ENCODE results near the gene AMBP.
A peak's percentile ranks its signal among the peaks of the same experiment; 100 is the strongest.

AMBP gene

DNA sequence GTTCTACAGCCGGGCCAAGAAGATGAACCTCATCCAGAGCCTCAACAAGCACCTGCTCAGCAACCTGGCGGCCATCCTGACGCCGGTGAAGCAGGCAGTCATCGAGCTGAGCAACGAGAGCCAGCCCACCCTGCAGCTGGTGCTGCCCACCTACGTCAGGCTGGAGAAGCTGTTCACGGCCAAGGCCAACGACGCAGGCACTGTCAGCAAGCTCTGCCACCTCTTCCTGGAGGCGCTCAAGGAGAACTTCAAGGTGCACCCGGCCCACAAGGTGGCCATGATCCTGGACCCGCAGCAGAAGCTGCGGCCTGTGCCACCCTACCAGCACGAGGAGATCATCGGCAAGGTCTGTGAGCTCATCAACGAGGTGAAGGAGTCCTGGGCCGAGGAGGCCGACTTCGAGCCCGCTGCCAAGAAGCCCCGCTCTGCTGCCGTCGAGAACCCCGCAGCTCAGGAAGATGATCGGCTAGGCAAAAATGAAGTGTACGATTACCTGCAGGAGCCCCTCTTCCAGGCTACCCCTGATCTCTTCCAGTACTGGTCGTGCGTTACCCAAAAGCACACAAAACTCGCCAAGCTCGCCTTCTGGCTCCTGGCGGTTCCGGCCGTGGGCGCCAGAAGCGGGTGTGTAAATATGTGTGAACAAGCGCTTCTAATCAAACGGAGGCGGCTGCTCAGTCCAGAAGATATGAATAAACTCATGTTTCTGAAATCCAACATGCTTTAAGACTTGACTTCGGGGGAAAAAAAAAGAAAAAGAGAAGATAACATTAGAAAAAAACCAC lies 28.5 kb downstream of the AMBP start:
- H3K4me2 ChIP-seq (ENCODE audit: low read length): no peak overlapping the region

DNA sequence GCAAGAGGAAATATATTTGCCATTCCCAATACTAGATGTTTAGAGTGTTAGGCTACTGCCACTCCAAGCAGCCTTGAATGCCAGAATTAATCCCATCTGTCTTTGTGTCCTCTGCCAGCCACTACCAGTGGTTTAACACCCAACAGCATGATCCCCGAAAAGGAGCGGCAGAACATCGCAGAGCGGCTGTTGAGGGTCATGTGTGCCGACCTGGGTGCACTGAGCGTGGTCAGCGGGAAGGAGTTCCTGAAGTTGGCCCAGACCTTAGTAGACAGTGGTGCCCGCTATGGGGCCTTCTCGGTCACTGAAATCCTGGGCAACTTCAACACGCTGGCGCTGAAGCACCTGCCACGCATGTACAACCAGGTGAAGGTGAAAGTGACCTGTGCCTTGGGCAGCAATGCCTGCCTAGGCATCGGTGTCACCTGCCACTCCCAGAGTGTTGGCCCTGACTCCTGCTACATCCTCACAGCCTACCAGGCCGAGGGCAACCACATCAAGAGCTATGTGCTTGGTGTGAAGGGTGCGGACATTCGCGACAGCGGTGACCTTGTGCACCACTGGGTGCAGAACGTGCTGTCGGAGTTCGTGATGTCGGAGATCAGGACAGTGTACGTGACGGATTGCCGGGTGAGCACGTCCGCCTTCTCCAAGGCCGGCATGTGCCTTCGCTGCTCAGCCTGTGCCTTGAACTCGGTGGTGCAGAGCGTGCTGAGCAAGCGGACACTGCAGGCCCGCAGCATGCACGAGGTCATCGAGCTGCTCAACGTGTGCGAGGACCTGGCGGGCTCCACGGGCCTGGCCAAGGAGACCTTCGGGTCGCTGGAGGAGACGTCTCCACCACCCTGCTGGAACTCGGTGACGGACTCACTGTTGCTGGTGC lies 29.3 kb downstream of the AMBP start:
- no peaks in the 10 kb centered on the region for H3K9me3 ChIP-seq (ENCODE audit: low read length)
- no peaks in the 10 kb centered on the region for H3K9me2 ChIP-seq (ENCODE audit: low read depth, low read length)
- H3K4me2 ChIP-seq (ENCODE audit: low read length): no peak overlapping the region
- H3K36me3 ChIP-seq (ENCODE audit: insufficient read depth, low read length): no peaks in the 10 kb centered on the region
- H3K4me3 ChIP-seq (ENCODE audit: low read depth, low read length, poor library complexity, severe bottlenecking): no peak overlapping the region
- no peak overlapping the region for H3K9ac ChIP-seq (ENCODE audit: low read length)
- no peak overlapping the region for H3K27ac ChIP-seq (ENCODE audit: low read depth, low read length, poor library complexity, severe bottlenecking)
- no peaks in the 10 kb centered on the region for H3K27me3 ChIP-seq (ENCODE audit: insufficient read depth, low read length)
- no peaks in the 10 kb centered on the region for H3F3A ChIP-seq (ENCODE audit: insufficient read depth, low read length)
- H4K20me1 ChIP-seq (ENCODE audit: insufficient read depth, low read length): no peaks in the 10 kb centered on the region
- H3K79me2 ChIP-seq (ENCODE audit: insufficient read depth, low read length): no peaks in the 10 kb centered on the region
- H3K4me1 ChIP-seq (ENCODE audit: insufficient read depth, low read length, severe bottlenecking): no peaks in the 10 kb centered on the region
- no peak overlapping the region for H2AFZ ChIP-seq (ENCODE audit: low read length)
- no peak for TF ChIP-seq EZH2 (IDR thresholded peaks at IDR 0.05; ENCODE audit: borderline replicate concordance, low read length)
- TF ChIP-seq, protein P1, sequence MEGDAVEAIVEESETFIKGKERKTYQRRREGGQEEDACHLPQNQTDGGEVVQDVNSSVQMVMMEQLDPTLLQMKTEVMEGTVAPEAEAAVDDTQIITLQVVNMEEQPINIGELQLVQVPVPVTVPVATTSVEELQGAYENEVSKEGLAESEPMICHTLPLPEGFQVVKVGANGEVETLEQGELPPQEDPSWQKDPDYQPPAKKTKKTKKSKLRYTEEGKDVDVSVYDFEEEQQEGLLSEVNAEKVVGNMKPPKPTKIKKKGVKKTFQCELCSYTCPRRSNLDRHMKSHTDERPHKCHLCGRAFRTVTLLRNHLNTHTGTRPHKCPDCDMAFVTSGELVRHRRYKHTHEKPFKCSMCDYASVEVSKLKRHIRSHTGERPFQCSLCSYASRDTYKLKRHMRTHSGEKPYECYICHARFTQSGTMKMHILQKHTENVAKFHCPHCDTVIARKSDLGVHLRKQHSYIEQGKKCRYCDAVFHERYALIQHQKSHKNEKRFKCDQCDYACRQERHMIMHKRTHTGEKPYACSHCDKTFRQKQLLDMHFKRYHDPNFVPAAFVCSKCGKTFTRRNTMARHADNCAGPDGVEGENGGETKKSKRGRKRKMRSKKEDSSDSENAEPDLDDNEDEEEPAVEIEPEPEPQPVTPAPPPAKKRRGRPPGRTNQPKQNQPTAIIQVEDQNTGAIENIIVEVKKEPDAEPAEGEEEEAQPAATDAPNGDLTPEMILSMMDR (IDR thresholded peaks at IDR 0.05; ENCODE audit: low read length): no peak

More for the DNA sequence above, 28.5 kb downstream of the AMBP start:
- H3K9me2 ChIP-seq (ENCODE audit: low read depth, low read length): no peaks in the 10 kb centered on the region
- H3K9me3 ChIP-seq (ENCODE audit: low read length): no peaks in the 10 kb centered on the region
- H3K4me3 ChIP-seq (ENCODE audit: low read depth, low read length, poor library complexity, severe bottlenecking): no peak overlapping the region
- H3K4me1 ChIP-seq (ENCODE audit: insufficient read depth, low read length, severe bottlenecking): no peaks in the 10 kb centered on the region
- H4K20me1 ChIP-seq (ENCODE audit: insufficient read depth, low read length): no peaks in the 10 kb centered on the region
- no peaks in the 10 kb centered on the region for H3K79me2 ChIP-seq (ENCODE audit: insufficient read depth, low read length)
- no peak for TF ChIP-seq EZH2 (IDR thresholded peaks at IDR 0.05; ENCODE audit: borderline replicate concordance, low read length)
- TF ChIP-seq, protein P1 (IDR thresholded peaks at IDR 0.05; ENCODE audit: low read length): no peak
- no peak overlapping the region for H2AFZ ChIP-seq (ENCODE audit: low read length)
- H3K36me3 ChIP-seq (ENCODE audit: insufficient read depth, low read length): no peaks in the 10 kb centered on the region
- H3K27ac ChIP-seq (ENCODE audit: low read depth, low read length, poor library complexity, severe bottlenecking): no peak overlapping the region
- H3K9ac ChIP-seq (ENCODE audit: low read length): no peak overlapping the region
- no peaks in the 10 kb centered on the region for H3K27me3 ChIP-seq (ENCODE audit: insufficient read depth, low read length)
- H3F3A ChIP-seq (ENCODE audit: insufficient read depth, low read length): no peaks in the 10 kb centered on the region

DNA sequence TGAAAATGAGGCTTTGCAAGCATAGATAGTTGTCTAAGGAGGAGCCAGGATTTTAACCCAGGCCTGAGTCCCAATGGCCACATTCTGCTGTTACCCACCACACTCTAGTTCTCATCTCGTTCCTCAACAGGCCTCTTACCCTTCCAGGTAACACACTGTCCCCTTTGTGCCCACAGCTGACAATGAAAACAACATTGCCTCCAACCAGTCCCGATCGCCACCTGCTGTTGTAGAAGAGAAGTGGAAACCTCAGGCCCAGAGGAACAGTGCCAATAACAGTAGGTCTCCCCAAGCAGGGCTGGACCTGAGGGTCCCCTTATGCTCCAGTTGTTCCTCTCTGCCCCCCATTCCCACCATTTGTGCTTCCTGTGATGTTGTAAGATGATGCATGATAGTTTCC lies 30.4 kb downstream of the AMBP start:
- Histone ChIP-seq H3K4me3 (ENCODE audit: low read depth, low read length, poor library complexity, severe bottlenecking) (no peak overlapping the region), H2AFZ (ENCODE audit: low read length) (no peak overlapping the region), H3K27ac (ENCODE audit: low read depth, low read length, poor library complexity, severe bottlenecking) (no peak overlapping the region), H3F3A (ENCODE audit: insufficient read depth, low read length) (no peaks in the 10 kb centered on the region), H3K9me2 (ENCODE audit: low read depth, low read length) (no peaks in the 10 kb centered on the region), H3K36me3 (ENCODE audit: insufficient read depth, low read length) (no peaks in the 10 kb centered on the region), H3K27me3 (ENCODE audit: insufficient read depth, low read length) (no peaks in the 10 kb centered on the region), H3K79me2 (ENCODE audit: insufficient read depth, low read length) (no peaks in the 10 kb centered on the region), H3K9me3 (ENCODE audit: low read length) (no peaks in the 10 kb centered on the region), H4K20me1 (ENCODE audit: insufficient read depth, low read length) (no peaks in the 10 kb centered on the region), H3K4me2 (ENCODE audit: low read length) (no peak overlapping the region), H3K9ac (ENCODE audit: low read length) (no peak overlapping the region), H3K4me1 (ENCODE audit: insufficient read depth, low read length, severe bottlenecking) (no peaks in the 10 kb centered on the region)
- TF ChIP-seq EZH2 (IDR thresholded peaks at IDR 0.05; ENCODE audit: borderline replicate concordance, low read length): no peak
- TF ChIP-seq, protein P1 (IDR thresholded peaks at IDR 0.05; ENCODE audit: low read length): peak; percentile 48
